H9 (cell line): ENCODE measurements around the gene TOR1B. TPM values are rescaled to one million over a fixed set of nuclear protein-coding genes. Genes with fewer than 3 reads are reported as not detected.

Experiments used
- DNase-seq: peaks from one replicate; pipeline ENCODE4 v3.0.0-alpha.2; 2017
- H2AFZ ChIP-seq: one replicate; pipeline ENCODE4 v1.6.1; 2013; ENCODE audit warnings: mild to moderate bottlenecking, low read length, control low read depth, moderate library complexity
- H2AK5ac ChIP-seq: 2 replicates; pipeline ENCODE4 v1.6.1; 2013; ENCODE audit warnings: low read length, control low read depth, mixed read lengths; ENCODE audit not compliant: insufficient read length
- H2BK120ac ChIP-seq: one replicate; pipeline ENCODE4 v1.6.1; 2013; ENCODE audit warnings: low read depth, mild to moderate bottlenecking, low read length, control low read depth, inconsistent platforms; ENCODE audit not compliant: poor library complexity, severe bottlenecking
- H2BK12ac ChIP-seq: 2 replicates; pipeline ENCODE4 v1.6.1; 2013; ENCODE audit warnings: low read length, control low read depth, mixed read lengths, low read depth; ENCODE audit not compliant: insufficient read length
- H2BK15ac ChIP-seq: 2 replicates; pipeline ENCODE4 v1.6.1; 2013; ENCODE audit warnings: low read depth, low read length, control low read depth
- H2BK20ac ChIP-seq: one replicate; pipeline ENCODE4 v1.6.1; 2013; ENCODE audit warnings: low read depth, mild to moderate bottlenecking, low read length, control low read depth, inconsistent platforms; ENCODE audit not compliant: poor library complexity, severe bottlenecking
- H2BK5ac ChIP-seq: 2 replicates; pipeline ENCODE4 v1.6.1; 2013; ENCODE audit warnings: low read length, control low read depth, mixed read lengths; ENCODE audit not compliant: insufficient read length
- H3K14ac ChIP-seq: 2 replicates; pipeline ENCODE4 v1.6.1; 2013; ENCODE audit warnings: low read length, control low read depth; ENCODE audit not compliant: insufficient read depth
- H3K18ac ChIP-seq: 2 replicates; pipeline ENCODE4 v1.6.1; 2013; ENCODE audit warnings: low read depth, mild to moderate bottlenecking, mixed read lengths, low read length, control low read depth; ENCODE audit not compliant: insufficient read length
- H3K23ac ChIP-seq: 2 replicates; pipeline ENCODE4 v1.6.1; 2013; ENCODE audit warnings: low read length, control low read depth, mixed read lengths, low read depth; ENCODE audit not compliant: insufficient read length
- H3K23me2 ChIP-seq: 2 replicates; pipeline ENCODE4 v1.6.1; 2013; ENCODE audit warnings: low read depth, mild to moderate bottlenecking, mixed read lengths, low read length, control low read depth; ENCODE audit not compliant: insufficient read length, poor library complexity, severe bottlenecking
- H3K27ac ChIP-seq: 2 replicates; pipeline ENCODE4 v1.5.1; 2013; ENCODE audit warnings: low read length, control low read depth, mixed read lengths, low read depth; ENCODE audit not compliant: insufficient read length
- H3K27me3 ChIP-seq: 2 replicates; pipeline ENCODE4 v1.6.1; 2013; ENCODE audit warnings: low read length, control low read depth, inconsistent platforms; ENCODE audit not compliant: insufficient read depth
- H3K4ac ChIP-seq: 2 replicates; pipeline ENCODE4 v1.6.1; 2013; ENCODE audit warnings: low read depth, mild to moderate bottlenecking, control low read depth, inconsistent platforms, low read length, moderate library complexity
- H3K4me1 ChIP-seq: 2 replicates; pipeline ENCODE4 v1.6.1; 2013; ENCODE audit warnings: low read length, control low read depth, inconsistent platforms; ENCODE audit not compliant: insufficient read depth
- H3K4me2 ChIP-seq: 2 replicates; pipeline ENCODE4 v1.6.1; 2013; ENCODE audit warnings: low read length, control low read depth, mixed read lengths; ENCODE audit not compliant: insufficient read length, insufficient read depth
- H3K56ac ChIP-seq: 2 replicates; pipeline ENCODE4 v1.6.1; 2013; ENCODE audit warnings: low read depth, mild to moderate bottlenecking, mixed read lengths, low read length, control low read depth; ENCODE audit not compliant: insufficient read length
- H3K79me1 ChIP-seq: 2 replicates; pipeline ENCODE4 v1.6.1; 2013; ENCODE audit warnings: low read depth, mild to moderate bottlenecking, moderate library complexity, low read length, control low read depth, inconsistent platforms; ENCODE audit not compliant: insufficient read depth, poor library complexity, severe bottlenecking
- H3K79me2 ChIP-seq: 2 replicates; pipeline ENCODE4 v1.6.1; 2013; ENCODE audit warnings: low read length, control low read depth, inconsistent platforms; ENCODE audit not compliant: insufficient read depth
- H3K9ac ChIP-seq: 2 replicates; pipeline ENCODE4 v1.6.1; 2013; ENCODE audit warnings: low read length, control low read depth, mixed read lengths; ENCODE audit not compliant: insufficient read length; ENCODE audit errors: extremely low read depth
- H3K9me3 ChIP-seq: one replicate; pipeline ENCODE4 v1.6.1; 2013; ENCODE audit warnings: low read depth, low read length, inconsistent platforms; ENCODE audit not compliant: control insufficient read depth
- H3T11ph ChIP-seq: one replicate; pipeline ENCODE4 v1.6.1; 2013; ENCODE audit warnings: mild to moderate bottlenecking, low read length, control low read depth, inconsistent platforms
- H4K20me1 ChIP-seq: one replicate; pipeline ENCODE4 v1.6.1; 2013; ENCODE audit not compliant: control insufficient read depth, insufficient read length, insufficient read depth
- H4K5ac ChIP-seq: 2 replicates; pipeline ENCODE4 v1.6.1; 2013; ENCODE audit warnings: low read depth, mild to moderate bottlenecking, mixed read lengths, low read length, control low read depth; ENCODE audit not compliant: insufficient read length
- H4K8ac ChIP-seq: replicated peaks from 2 replicates; pipeline ENCODE4 v1.6.1; 2013; ENCODE audit warnings: low read length, control low read depth, mixed read lengths, low read depth; ENCODE audit not compliant: insufficient read length
- H4K91ac ChIP-seq: 2 replicates; pipeline ENCODE4 v1.6.1; 2013; ENCODE audit warnings: low read depth, mild to moderate bottlenecking, moderate library complexity, mixed read lengths, low read length, control low read depth; ENCODE audit not compliant: insufficient read length
- H3K27ac Mint-ChIP-seq, 3 experiments: 2 replicates in 2 of 3; 3 replicates in 1 of 3; pipeline ENCODE4 v1.8.0; 2020 to 2021; ENCODE audit warnings: mixed read lengths in 3 of 3, mild to moderate bottlenecking in 1 of 3, moderate library complexity in 1 of 3
- H3K27me3 Mint-ChIP-seq: 2 replicates; pipeline ENCODE4 v1.8.0; 2021; ENCODE audit warnings: low read depth, mild to moderate bottlenecking, moderate library complexity, mixed read lengths
- H3K36me3 Mint-ChIP-seq, 3 experiments: 2 replicates in 2 of 3; 3 replicates in 1 of 3; pipeline ENCODE4 v1.8.0; 2020 to 2021; ENCODE audit warnings: low read depth in 3 of 3, mixed read lengths in 3 of 3; ENCODE audit not compliant: insufficient read depth in 1 of 3
- H3K4me1 Mint-ChIP-seq, 2 experiments: 2 replicates each; pipeline ENCODE4 v1.8.0; 2020; ENCODE audit warnings: mixed read lengths in 2 of 2
- H3K4me3 Mint-ChIP-seq, 2 experiments: 2 replicates in 1 of 2; 3 replicates in 1 of 2; pipeline ENCODE4 v1.8.0; 2020 to 2021; ENCODE audit warnings: mild to moderate bottlenecking in 2 of 2, mixed read lengths in 2 of 2, moderate library complexity in 1 of 2
- H3K9me3 Mint-ChIP-seq, 2 experiments: 2 replicates in 1 of 2; 3 replicates in 1 of 2; pipeline ENCODE4 v1.8.0; 2020; ENCODE audit warnings: mild to moderate bottlenecking in 2 of 2, mixed read lengths in 2 of 2, moderate library complexity in 1 of 2
- WGBS: extraction: QIAGEN DNeasy Blood & Tissue Kit; methylation state at CpG from one replicate; pipeline ENCODE4 v1.1.7; 2013; ENCODE audit warnings: missing lambda C conversion rate, low lambda C conversion rate, mixed read lengths; ENCODE audit not compliant: insufficient read length; ENCODE audit errors: extremely low coverage; 5-methylcytosine and 5-hydroxymethylcytosine counted together
- total RNA-seq: library from RNA; stranded (reverse); gene quantifications from 2 replicates; pipeline ENCODE4 v1.2.1, GENCODE V29; 2021
- TF ChIP-seq, protein P1 (sequence below): fragments of 200-600 bp; sonication (generic); conservative IDR thresholded peaks from 3 replicates; pipeline ENCODE4 v1.8.0; 2021; ENCODE audit warnings: antibody characterized with exemption, mild to moderate bottlenecking

Gene TOR1B
- total RNA-seq, 1 experiment from 2014 or later, result 18.1 TPM

DNA sequence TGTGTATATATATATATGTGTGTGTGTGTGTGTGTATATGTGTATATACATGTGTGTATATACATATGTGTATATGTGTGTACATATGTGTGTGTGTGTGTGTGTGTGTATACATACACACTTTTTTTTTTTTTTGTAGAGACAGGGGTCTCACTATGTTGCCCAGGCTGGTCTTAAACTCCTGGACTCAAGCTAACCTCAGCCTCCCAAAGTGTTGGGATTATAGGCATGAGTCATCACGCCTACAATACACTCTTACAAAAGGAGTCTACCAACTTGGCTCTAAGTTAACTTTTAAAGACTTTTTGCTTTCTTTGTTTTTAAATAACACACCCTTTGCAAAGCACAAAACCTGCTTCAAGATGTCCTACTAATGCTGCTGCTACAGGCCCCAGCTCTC is 30.0 kb downstream of the TOR1B start:
- Histone ChIP-seq H3T11ph (no peak overlapping the region), H2BK15ac (no peak overlapping the region), H3K23me2 (peaks cover 10% of the 10 kb centered on the region), H4K20me1 (no peaks in the 10 kb centered on the region), H3K4ac (no peak overlapping the region), H2AFZ (no peak overlapping the region), H2BK20ac (no peak overlapping the region), H2BK5ac (no peak overlapping the region), H3K9me3 (no peaks in the 10 kb centered on the region), H3K27me3 (no peaks in the 10 kb centered on the region), H3K9ac (no peak overlapping the region), H4K5ac (no peak overlapping the region), H3K4me1 (peaks cover 6% of the 10 kb centered on the region; the same call in 1 of the 2 replicates), H3K79me1 (no peaks in the 10 kb centered on the region), H3K27ac (no peak overlapping the region), H4K91ac (no peak overlapping the region), H2BK120ac (no peak overlapping the region), H3K14ac (no peak overlapping the region), H2AK5ac (no peak overlapping the region), H4K8ac (no peak overlapping the region), H2BK12ac (no peak overlapping the region), H3K18ac (no peak overlapping the region), H3K56ac (no peak overlapping the region), H3K23ac (no peak overlapping the region), H3K4me2 (no peak overlapping the region), H3K79me2 (no peaks in the 10 kb centered on the region; the same call in 1 of the 2 replicates)
- Mint-ChIP-seq H3K27ac (no peak overlapping the region), H3K4me3 (peak overlapping the region; percentile 99 to 100; a peak in 3 of 5 replicates), H3K27me3 (no peaks in the 10 kb centered on the region), H3K4me1 (peaks cover 26 to 27% of the 10 kb centered on the region in 2 experiments), H3K9me3 (no peaks in the 10 kb centered on the region; a peak in 1 of 5 replicates), H3K36me3 (peaks cover 22 to 49% (median 44%) of the 10 kb centered on the region in 3 experiments)
- TF ChIP-seq, protein P1, sequence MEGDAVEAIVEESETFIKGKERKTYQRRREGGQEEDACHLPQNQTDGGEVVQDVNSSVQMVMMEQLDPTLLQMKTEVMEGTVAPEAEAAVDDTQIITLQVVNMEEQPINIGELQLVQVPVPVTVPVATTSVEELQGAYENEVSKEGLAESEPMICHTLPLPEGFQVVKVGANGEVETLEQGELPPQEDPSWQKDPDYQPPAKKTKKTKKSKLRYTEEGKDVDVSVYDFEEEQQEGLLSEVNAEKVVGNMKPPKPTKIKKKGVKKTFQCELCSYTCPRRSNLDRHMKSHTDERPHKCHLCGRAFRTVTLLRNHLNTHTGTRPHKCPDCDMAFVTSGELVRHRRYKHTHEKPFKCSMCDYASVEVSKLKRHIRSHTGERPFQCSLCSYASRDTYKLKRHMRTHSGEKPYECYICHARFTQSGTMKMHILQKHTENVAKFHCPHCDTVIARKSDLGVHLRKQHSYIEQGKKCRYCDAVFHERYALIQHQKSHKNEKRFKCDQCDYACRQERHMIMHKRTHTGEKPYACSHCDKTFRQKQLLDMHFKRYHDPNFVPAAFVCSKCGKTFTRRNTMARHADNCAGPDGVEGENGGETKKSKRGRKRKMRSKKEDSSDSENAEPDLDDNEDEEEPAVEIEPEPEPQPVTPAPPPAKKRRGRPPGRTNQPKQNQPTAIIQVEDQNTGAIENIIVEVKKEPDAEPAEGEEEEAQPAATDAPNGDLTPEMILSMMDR, result no peak
- no peak for DNase-seq
- no CpG with 5 or more reads among the region's 1 CpG for WGBS
